Measurements from ENCODE around the gene AKAP13. TPM values are rescaled to one million over a fixed set of nuclear protein-coding genes. Genes with fewer than 3 reads are reported as not detected.

The AKAP13 gene
- total RNA-seq, 1 experiment from 2014 or later: 49.6 TPM

- H3K36me3 Mint-ChIP-seq (ENCODE audit: insufficient read depth, unreplicated experiment): peaks cover 5% of the 10 kb centered on the region
- Histone ChIP-seq H3K36me3 (ENCODE audit: control insufficient read depth, insufficient read depth, low read length) (no peaks in the 10 kb centered on the region), H3K4me1 (peaks cover 7% of the 10 kb centered on the region), H3K9me3 (no peaks in the 10 kb centered on the region), H3K4me3 (ENCODE audit: low read depth, low read length) (peak overlapping the region; percentile 83), H3K27me3 (replicated peaks; ENCODE audit: control insufficient read depth, insufficient read depth, low read length) (no peaks in the 10 kb centered on the region)
- H3K27me3 Mint-ChIP-seq (ENCODE audit: insufficient read depth, unreplicated experiment): no peaks in the 10 kb centered on the region
- H3K9me3 Mint-ChIP-seq (ENCODE audit: unreplicated experiment): no peaks in the 10 kb centered on the region
- intact Hi-C loops (cut with micrococcal nuclease; ENCODE audit: unreplicated experiment): no loop called here
- peak in 1 of 2 experiments; percentile 44 for DNase-seq
- POLR2A ChIA-PET: interaction anchor here (0.6 kb wide), 1 partner anchor 235 kb away, joined by 3 read pairs; no protein-coding TSS in a partner anchor
- CTCF ChIA-PET: no interaction called here
- peak overlapping the region; percentile 69 for H3K27ac Mint-ChIP-seq (ENCODE audit: unreplicated experiment)
- TF ChIP-seq CTCF (IDR thresholded peaks at IDR 0.05; ENCODE audit: insufficient read depth in 1 of 2, low read depth in 1 of 2, low read length in 1 of 2, severe bottlenecking in 1 of 2, unreplicated experiment in 1 of 2): no peak
- peaks cover 22% of the 10 kb centered on the region for H3K4me1 Mint-ChIP-seq (ENCODE audit: low read depth, unreplicated experiment)
- peak overlapping the region; percentile 76 for H3K4me3 Mint-ChIP-seq (ENCODE audit: unreplicated experiment)
- TSS peak; percentile 47 for BruUV-seq (replicated peaks)
Observed at GRCh38 chr15:85793641-85794597, 413.5 kb downstream of the AKAP13 start.

DNA sequence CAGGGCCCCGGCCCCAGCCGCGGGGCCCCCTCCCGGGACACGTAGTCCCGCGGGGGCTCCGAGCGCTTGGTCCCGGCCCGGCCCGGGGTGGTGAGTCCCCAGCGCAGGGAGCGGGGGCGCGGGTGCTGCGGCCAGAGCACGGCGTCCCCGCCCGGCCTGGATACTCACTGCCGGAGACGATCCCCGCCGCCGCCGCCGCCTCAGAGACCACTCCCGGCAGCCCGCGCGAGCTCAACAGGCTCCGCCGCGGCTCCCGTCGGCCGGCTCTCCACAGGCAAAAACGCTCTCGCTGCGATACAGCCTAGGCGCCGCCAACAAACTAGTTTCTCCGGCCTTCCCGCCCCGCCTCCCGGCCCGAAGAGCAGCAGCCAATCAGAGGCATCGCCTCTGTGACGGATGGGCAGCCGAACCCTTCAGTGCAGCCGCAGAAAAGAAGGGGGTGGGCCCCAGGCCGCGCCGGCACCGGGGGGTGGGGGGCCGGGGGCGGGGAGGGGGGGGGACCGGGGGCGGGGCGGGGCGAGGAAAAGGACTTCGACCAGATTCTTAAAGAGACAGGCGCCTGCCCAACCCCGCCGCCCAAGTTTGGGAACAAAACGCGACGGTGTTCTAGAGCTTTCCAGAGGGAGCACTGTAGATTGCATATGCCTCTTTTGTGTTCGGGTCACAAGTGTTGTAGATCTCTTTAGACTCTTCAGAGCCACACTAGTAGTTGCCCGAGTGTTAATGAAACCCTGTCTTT, 414.4 kb downstream of the AKAP13 start, which contains the start of gene KLHL25:
Gene KLHL25, minus strand, starts transcription at position 328 of the 739 bp plus-strand sequence. CDS start 25,115 bp downstream, outside the sequence.
- Histone ChIP-seq H3K36me3 (ENCODE audit: control insufficient read depth, insufficient read depth, low read length) (no peaks in the 10 kb centered on the region), H3K4me3 (ENCODE audit: low read depth, low read length) (peak within 1 kb of the TSS; percentile 83), H3K4me1 (peaks cover 7% of the 10 kb centered on the region), H3K27me3 (replicated peaks; ENCODE audit: control insufficient read depth, insufficient read depth, low read length) (no peaks in the 10 kb centered on the region), H3K9me3 (no peaks in the 10 kb centered on the region)
- no TSS peak for BruUV-seq (replicated peaks)
- H3K4me3 Mint-ChIP-seq (ENCODE audit: unreplicated experiment): peak within 1 kb of the TSS; percentile 76
- no peak for TF ChIP-seq CTCF (IDR thresholded peaks at IDR 0.05; ENCODE audit: insufficient read depth in 1 of 2, low read depth in 1 of 2, low read length in 1 of 2, severe bottlenecking in 1 of 2, unreplicated experiment in 1 of 2)
- no peaks in the 10 kb centered on the region for H3K9me3 Mint-ChIP-seq (ENCODE audit: unreplicated experiment)
- peak within 1 kb of the TSS; percentile 69 for H3K27ac Mint-ChIP-seq (ENCODE audit: unreplicated experiment)
- no peaks in the 10 kb centered on the region for H3K27me3 Mint-ChIP-seq (ENCODE audit: insufficient read depth, unreplicated experiment)
- POLR2A ChIA-PET: interaction anchor here (0.6 kb wide), 1 partner anchor 236 kb away, joined by 3 read pairs; no protein-coding TSS in a partner anchor
- peaks cover 5% of the 10 kb centered on the region for H3K36me3 Mint-ChIP-seq (ENCODE audit: insufficient read depth, unreplicated experiment)
- intact Hi-C loops (cut with micrococcal nuclease; ENCODE audit: unreplicated experiment): loop anchor here (1.0 kb wide), 1 partner anchor 46 kb away; no protein-coding TSS in a partner anchor
- peak; percentile 94 to 95 for DNase-seq
- CTCF ChIA-PET: no interaction called here
- peaks cover 22% of the 10 kb centered on the region for H3K4me1 Mint-ChIP-seq (ENCODE audit: low read depth, unreplicated experiment)
